HG03045 (cell line): Measurements from ENCODE around the gene SH3RF1.
"Not testable (repeated sequence)": the region's sequence is repeated elsewhere in the genome, so short reads cannot be mapped to it uniquely, and the experiment has no call there.

ENCODE experiments used
- ATAC-seq: cut with Tn5 transposase; IDR thresholded peaks from one replicate; pipeline ENCODE4 v1.9.1; 2021; ENCODE audit warnings: mild to moderate bottlenecking, moderate library complexity; ENCODE audit not compliant: unreplicated experiment

Gene SH3RF1

DNA sequence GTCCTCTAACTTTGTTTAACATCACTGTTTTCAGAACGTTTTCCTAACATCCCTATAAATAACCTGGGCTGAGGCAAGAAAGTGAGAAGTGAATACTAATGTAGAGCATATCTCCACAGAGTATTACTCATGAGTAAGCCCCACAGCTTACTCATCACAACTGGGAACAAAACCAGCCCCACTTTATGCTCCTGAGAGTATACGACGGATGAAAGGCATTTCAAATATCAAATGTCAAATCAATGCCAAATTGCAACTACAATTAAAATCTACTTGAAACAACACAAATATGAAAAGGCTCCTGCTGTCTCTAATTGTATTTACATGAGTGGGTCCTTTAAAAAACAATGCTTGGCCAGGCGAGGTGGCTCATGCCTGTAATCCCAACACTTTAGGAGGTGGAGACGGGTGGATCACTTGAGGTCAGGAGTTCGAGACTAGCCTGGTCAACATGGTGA is 41.2 kb downstream of the SH3RF1 start:
- ATAC-seq, result no peak

GRCh38 chr4:169228076-169228475 is 42.7 kb downstream of the SH3RF1 start:
- ATAC-seq, result no peak

- no peak for ATAC-seq
Measured at GRCh38 chr4:169226565-169226964, 44.2 kb downstream of the SH3RF1 start.

- ATAC-seq, result no peak
Measured at GRCh38 chr4:169225812-169226211, 44.9 kb downstream of the SH3RF1 start.

DNA sequence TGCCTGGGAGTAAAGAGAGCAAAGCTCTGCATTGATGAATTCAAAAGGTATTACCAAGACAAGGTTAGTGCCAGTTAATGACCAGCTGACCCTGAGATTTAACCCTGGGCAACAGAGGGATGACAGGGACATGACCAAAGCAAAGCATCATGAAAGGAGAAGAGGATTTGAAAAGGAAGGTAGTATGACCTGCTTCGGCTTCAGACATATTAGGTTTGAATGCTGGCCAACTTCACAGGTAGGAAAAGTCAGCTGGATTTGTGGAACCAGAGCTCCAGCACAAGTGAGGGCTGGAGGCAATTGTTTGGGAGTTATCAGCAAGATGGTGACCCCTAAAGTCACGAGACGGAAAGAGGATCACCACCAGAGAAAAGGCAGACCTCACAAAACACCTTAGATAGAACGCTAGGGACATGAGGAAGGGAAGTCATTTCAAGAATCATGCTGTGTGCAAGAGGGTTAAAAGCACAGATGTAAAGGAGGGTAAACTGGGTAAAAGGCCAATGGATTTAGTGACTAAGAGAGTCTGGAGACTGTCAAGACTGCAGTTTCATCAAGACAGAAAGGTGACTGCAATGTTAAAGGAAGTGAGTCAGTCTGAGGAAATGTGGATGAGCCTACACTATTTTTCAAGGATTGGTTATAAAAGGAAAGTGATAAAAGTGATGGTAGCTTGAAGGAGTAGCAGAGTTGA is 45.6 kb downstream of the SH3RF1 start:
- no peak for ATAC-seq

- ATAC-seq, result no peak
Measured at GRCh38 chr4:169222761-169223160, 48.0 kb downstream of the SH3RF1 start.

DNA sequence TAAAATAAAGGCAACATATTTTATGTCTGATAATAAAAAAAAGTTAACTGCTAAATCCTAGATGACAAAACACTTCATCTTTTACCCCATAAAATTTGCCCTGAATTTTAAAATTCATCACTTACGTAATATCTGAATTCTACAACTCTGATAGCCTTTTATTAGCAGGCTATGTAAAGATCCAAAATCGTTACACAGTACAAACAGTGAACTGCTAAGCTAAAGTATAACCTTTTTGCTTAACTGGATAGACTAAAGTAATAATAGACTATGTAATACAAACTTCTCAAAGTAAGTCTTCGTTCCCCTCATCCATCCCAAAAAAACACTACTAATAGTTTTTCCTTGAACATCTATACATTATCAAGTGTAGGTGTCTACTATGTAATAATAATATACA is 49.1 kb downstream of the SH3RF1 start:
- no peak for ATAC-seq

- no peak for ATAC-seq
Measured at GRCh38 chr4:169220854-169221411, 49.8 kb downstream of the SH3RF1 start.

- no peak for ATAC-seq
Measured at GRCh38 chr4:169220447-169220846, 50.3 kb downstream of the SH3RF1 start.

GRCh38 chr4:169219440-169219839 is 51.3 kb downstream of the SH3RF1 start:
- ATAC-seq, result no peak

DNA sequence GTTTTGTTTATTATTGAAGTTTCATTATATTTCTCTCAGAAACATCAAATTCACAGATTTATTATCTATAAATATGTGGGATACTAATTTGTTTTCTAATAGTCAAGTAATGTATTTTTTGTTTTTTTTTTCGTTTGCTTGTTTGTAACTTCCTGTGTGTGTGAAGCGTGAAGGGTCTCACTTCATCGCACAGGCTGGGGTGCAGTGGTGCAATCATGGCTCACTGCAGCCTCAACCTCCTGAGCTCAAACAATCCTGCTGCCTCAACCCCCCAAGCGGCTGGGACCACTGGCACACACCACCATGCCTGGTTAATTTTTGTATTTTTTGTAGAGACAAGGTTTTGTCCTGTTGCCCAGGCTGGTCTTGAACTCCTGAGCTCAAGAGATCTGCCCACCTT is 55.1 kb downstream of the SH3RF1 start:
- no peak for ATAC-seq

- no peak for ATAC-seq
Measured at GRCh38 chr4:169212981-169213380, 57.8 kb downstream of the SH3RF1 start.

DNA sequence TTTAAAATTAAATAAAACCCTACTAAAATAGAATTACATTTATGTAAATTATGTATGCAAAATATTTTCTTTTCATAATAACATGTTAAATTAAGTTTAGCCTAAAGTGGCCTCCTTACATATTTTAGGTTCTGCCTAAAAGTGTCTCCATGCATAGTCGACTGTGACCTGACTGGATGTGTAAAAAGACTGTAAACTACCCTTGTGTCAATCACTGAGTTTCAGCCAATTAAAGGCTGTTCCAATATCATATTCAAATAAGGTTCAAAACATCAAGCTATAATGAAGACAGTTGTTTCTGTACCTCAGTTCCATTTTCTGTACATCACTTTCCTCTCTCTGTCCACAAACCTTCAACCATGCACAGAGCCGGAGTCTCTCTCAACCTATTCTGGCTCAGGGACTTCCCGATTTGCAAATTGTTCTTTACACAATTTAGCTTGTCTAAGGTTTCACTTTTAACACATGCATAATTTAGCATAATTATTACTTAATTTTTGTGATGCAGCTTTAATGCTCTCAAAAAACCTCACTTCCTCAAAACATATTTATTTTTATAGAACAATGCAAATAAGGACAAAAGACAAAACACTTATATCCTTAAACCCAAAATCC is 60.1 kb downstream of the SH3RF1 start:
- ATAC-seq, result peak; percentile 94

GRCh38 chr4:169209388-169209883 is 61.3 kb downstream of the SH3RF1 start:
- ATAC-seq, result no peak

- no peak for ATAC-seq
Measured at GRCh38 chr4:169208516-169208915, 62.2 kb downstream of the SH3RF1 start.

DNA sequence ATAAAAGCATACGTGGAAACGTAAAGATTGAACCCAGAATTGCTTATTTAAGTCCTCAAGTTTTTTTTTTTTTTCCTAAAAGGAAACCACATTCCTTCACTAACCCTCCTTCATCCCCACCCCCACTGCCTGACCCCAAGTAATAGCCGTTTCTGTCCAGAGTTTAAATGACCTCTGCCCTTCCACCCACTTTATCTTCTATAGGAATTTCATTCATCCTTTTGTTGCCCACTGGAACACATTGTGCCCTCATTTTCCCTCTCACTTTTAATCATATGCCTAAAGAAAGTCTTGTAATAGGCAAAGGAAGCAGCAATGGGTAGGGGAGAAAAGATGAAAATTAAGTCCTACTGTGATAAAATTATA is 62.7 kb downstream of the SH3RF1 start:
- ATAC-seq, result no peak

DNA sequence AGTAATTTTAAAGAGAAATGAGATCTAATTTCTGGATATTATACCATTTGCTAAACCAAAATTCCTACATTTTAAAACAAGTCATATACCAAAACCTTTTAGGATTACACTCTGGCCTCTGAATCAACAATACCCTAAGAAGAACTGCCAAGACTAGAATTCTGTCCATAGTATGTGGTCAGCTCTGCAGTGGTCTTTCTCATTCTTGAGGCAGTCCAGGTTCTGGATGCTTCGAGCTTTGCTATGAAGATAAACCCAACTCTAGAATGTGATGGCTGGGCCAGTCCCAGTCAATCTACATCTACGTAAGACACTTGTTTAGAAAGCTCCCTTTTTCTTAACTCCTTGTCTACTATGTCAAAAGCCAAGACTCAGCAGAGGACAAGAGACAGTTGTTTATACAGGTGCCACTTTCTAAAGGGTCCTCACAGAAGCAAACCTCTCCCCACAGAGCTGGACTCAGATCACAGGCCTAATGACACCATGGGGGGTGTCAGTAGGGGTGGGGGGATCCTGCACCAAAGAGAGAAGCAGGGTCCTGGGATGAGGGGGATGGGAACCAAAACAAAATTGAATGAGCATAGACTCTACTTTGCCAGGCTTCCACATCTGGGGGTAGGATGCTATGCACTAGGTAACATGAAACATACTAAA is 63.2 kb downstream of the SH3RF1 start:
- no peak for ATAC-seq

GRCh38 chr4:169205744-169206080 is 65.0 kb downstream of the SH3RF1 start:
- no peak for ATAC-seq

- no peak for ATAC-seq
Measured at GRCh38 chr4:169205075-169205743, 65.5 kb downstream of the SH3RF1 start.

DNA sequence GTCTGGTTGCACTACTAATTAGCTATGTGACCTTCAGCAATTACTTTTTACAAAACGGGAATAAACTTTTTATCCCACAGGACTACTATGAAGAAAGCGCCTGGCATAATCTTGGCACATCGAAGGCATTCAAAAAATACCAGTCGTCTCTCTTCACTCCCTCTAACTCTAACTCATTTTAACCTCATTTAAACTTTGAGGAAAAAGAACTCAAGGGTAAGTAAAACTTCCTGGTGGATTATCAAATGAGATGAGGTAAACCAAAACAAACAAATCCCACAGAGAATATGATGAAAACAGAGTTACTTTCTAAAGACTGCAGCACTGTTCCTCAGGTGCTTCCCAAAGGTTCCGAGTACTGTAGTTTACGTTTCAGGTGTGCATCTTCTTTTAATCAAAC is 66.9 kb downstream of the SH3RF1 start:
- no peak for ATAC-seq

GRCh38 chr4:169203278-169203677 is 67.5 kb downstream of the SH3RF1 start:
- ATAC-seq, result not testable (repeated sequence)
